B cell (primary cell): Measurements from ENCODE around the gene ZNF316. TPM values are rescaled to one million over a fixed set of nuclear protein-coding genes. Genes with fewer than 3 reads are reported as not detected.

Experiments
- ATAC-seq: fragments of 200-7000 bp; cut with Tn5 transposase; one replicate; pipeline ENCODE4 v1.10.0; 2021; ENCODE audit warnings: low read depth, mild to moderate bottlenecking, moderate number of reproducible peaks, moderate library complexity
- CTCF ChIA-PET: fragments of 350-600 bp; sonication (Branson Sonifier 250); formaldehyde crosslinking; loops from one replicate; lab custom pipeline; 2021; ENCODE audit warnings: antibody characterized with exemption, inconsistent platforms; lab: Charles Lee
- POLR2A ChIA-PET: fragments of 350-600 bp; sonication (Branson Sonifier 250); formaldehyde crosslinking; loops from one replicate; lab custom pipeline; 2021; ENCODE audit warnings: antibody characterized with exemption; lab: Charles Lee
- DNase-seq: peaks from one replicate; pipeline ENCODE4 v3.0.0; 2013
- H2AFZ ChIP-seq: 2 replicates; pipeline ENCODE4 v1.6.1; 2012; ENCODE audit warnings: mild to moderate bottlenecking, low read depth, low read length; ENCODE audit not compliant: insufficient read depth, poor library complexity, severe bottlenecking
- H3K27ac ChIP-seq, 2 donors: 1 replicate in 1 of 2; 2 replicates in 1 of 2; pipeline ENCODE4 v1.5.1; 2012 to 2013; ENCODE audit warnings: low read length in 2 of 2, mild to moderate bottlenecking in 2 of 2, moderate library complexity in 1 of 2
- H3K27me3 ChIP-seq, 4 experiments: fragments of 200-600 bp in 1 of 4; sonication (generic) in 1 of 4; replicated peaks in 1 of 4; 1 replicate in 2 of 4; 2 replicates in 2 of 4; pipeline versions ENCODE4 v1.6.1 to v1.7.0; 2013 to 2016; ENCODE audit warnings: low read length in 3 of 4, mild to moderate bottlenecking in 2 of 4, mixed read lengths in 1 of 4, moderate library complexity in 1 of 4; ENCODE audit not compliant: insufficient read depth in 4 of 4, control insufficient read depth in 3 of 4; ENCODE audit errors: control extremely low read depth in 1 of 4
- H3K36me3 ChIP-seq, 2 experiments: replicated peaks in 1 of 2; 1 replicate in 1 of 2; 2 replicates in 1 of 2; pipeline versions ENCODE4 v1.6.1 to v1.7.1; 2013; ENCODE audit warnings: low read length in 1 of 2; ENCODE audit not compliant: insufficient read depth in 2 of 2, control insufficient read depth in 1 of 2; ENCODE audit errors: control extremely low read depth in 1 of 2, extremely low read depth in 1 of 2
- H3K4me1 ChIP-seq, 2 donors: fragments of 200-600 bp in 1 of 2; sonication (generic) in 1 of 2; 1 replicate in 1 of 2; 2 replicates in 1 of 2; pipeline versions ENCODE4 v1.5.1 to v1.6.1; 2013 to 2017; ENCODE audit warnings: low read length in 2 of 2; ENCODE audit not compliant: control insufficient read depth in 2 of 2, insufficient read depth in 2 of 2
- H3K4me2 ChIP-seq: replicated peaks from 2 replicates; pipeline ENCODE3; 2012; ENCODE audit warnings: mild to moderate bottlenecking, low read depth, low read length; ENCODE audit not compliant: poor library complexity, severe bottlenecking
- H3K4me3 ChIP-seq, 5 experiments: fragments of 200-600 bp in 1 of 5; sonication (generic) in 1 of 5; 1 replicate in 3 of 5; 2 replicates in 2 of 5; pipeline versions ENCODE4 v1.5.1 to v1.7.0; 2011 to 2016; ENCODE audit warnings: low read length in 4 of 5, mild to moderate bottlenecking in 4 of 5, low read depth in 2 of 5, control low read depth in 1 of 5, moderate library complexity in 1 of 5; ENCODE audit not compliant: insufficient read depth in 1 of 5; ENCODE audit errors: control extremely low read depth in 1 of 5, extremely low read depth in 1 of 5
- H3K79me2 ChIP-seq: fragments of 200-600 bp; sonication (generic); one replicate; pipeline ENCODE4 v1.6.0; 2016; ENCODE audit warnings: low read length; ENCODE audit not compliant: control insufficient read depth, insufficient read depth
- H3K9ac ChIP-seq: fragments of 200-600 bp; sonication (generic); 2 replicates; pipeline ENCODE4 v1.6.1; 2017; ENCODE audit warnings: mild to moderate bottlenecking, low read length, moderate library complexity
- H3K9me3 ChIP-seq, 3 donors: one replicate each; pipeline versions ENCODE4 v1.6.1 to v1.7.1; 2013; ENCODE audit warnings: low read length in 2 of 3; ENCODE audit not compliant: control insufficient read depth in 2 of 3, insufficient read depth in 1 of 3; ENCODE audit errors: control extremely low read depth in 1 of 3
- H4K20me1 ChIP-seq: 2 replicates; pipeline ENCODE4 v1.6.0; 2012; ENCODE audit warnings: mild to moderate bottlenecking, low read length; ENCODE audit not compliant: insufficient read depth, control insufficient read depth, poor library complexity, severe bottlenecking
- H3K27ac Mint-ChIP-seq: one replicate; pipeline ENCODE4 v1.8.0; 2021; ENCODE audit warnings: mixed read lengths
- H3K27me3 Mint-ChIP-seq: one replicate; pipeline ENCODE4 v1.8.0; 2021; ENCODE audit warnings: mixed read lengths
- H3K4me1 Mint-ChIP-seq: one replicate; pipeline ENCODE4 v1.8.0; 2021; ENCODE audit warnings: mixed read lengths
- H3K4me3 Mint-ChIP-seq: one replicate; pipeline ENCODE4 v1.8.0; 2021; ENCODE audit warnings: mixed read lengths
- H3K9me3 Mint-ChIP-seq: one replicate; pipeline ENCODE4 v1.8.0; 2022; ENCODE audit warnings: mixed read lengths; ENCODE audit not compliant: insufficient read depth
- EZH2 ChIP-seq: IDR thresholded peaks from 2 replicates; pipeline ENCODE4 v1.6.1; 2012; ENCODE audit warnings: borderline replicate concordance, low read depth, mild to moderate bottlenecking, moderate library complexity, low read length; ENCODE audit not compliant: insufficient read depth, poor library complexity, severe bottlenecking
- WGBS: methylation state at CpG from one replicate; pipeline ENCODE4 v1.1.5; 2013; ENCODE audit warnings: missing lambda C conversion rate; ENCODE audit not compliant: insufficient coverage; 5-methylcytosine and 5-hydroxymethylcytosine counted together
- intact Hi-C: fragments of 100-400 bp; cut with micrococcal nuclease; formaldehyde crosslinking; loops from one replicate; pipeline ENCODE4 v1.10.0; 2022
- polyA plus RNA-seq: library from polyadenylated mRNA; depleted of rRNA; stranded (reverse); fragments of >200 nt; gene quantifications from 2 replicates; pipeline ENCODE4 v1.2.3, GENCODE V29; 2012
- total RNA-seq, 2 donors: library from RNA; stranded (reverse); fragments of 120-200 nt in 1 of 2; gene quantifications; 1 replicate in 1 of 2; 2 replicates in 1 of 2; pipeline versions ENCODE4 v1.2.3 to v1.2.4, GENCODE V29; 2013 to 2022
- TF ChIP-seq, protein P1 (sequence below): fragments of 200-600 bp; IDR thresholded peaks from one replicate; pipeline ENCODE4 v1.8.0; 2022; ENCODE audit warnings: antibody characterized with exemption, mild to moderate bottlenecking

The ZNF316 gene
- total and polyA plus RNA-seq, 2 donors (not counting 1 experiment from before 2014, with no cell fraction given): 43.6 to 72.6 TPM

DNA sequence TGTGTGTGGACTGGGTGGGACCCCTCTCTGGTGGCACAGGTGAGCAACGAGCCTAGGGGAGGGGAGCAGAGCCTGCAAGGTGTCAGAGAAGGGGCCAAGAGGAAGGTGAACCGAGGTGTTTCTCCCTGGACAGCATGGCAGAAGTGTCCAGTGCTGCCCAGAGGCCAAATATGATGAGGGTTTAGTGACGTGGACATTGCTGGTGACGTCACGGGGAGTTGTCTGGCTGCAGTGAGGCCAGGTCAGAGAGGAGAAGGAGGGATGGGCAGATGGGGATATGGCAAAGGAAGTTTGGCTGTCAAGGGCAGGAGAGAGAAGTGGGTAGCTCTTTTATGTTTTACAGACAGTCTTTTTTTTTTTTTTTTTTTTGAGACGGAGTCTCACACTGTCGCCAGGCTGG lies 24.3 kb upstream of the ZNF316 start:
- WGBS: 82% methylated on average over 5 of the region's 7 CpGs
- no peak for ATAC-seq
- Mint-ChIP-seq H3K9me3 (no peaks in the 10 kb centered on the region), H3K4me3 (peak overlapping the region; percentile 56), H3K4me1 (peaks cover 8% of the 10 kb centered on the region), H3K27me3 (peaks cover 4% of the 10 kb centered on the region), H3K27ac (no peak overlapping the region)
- Histone ChIP-seq H3K9ac (no peak overlapping the region), H3K4me3 (no peak overlapping the region), H3K4me1 (peaks cover 7 to 18% of the 10 kb centered on the region in 2 donors), H3K27ac (no peak overlapping the region), H3K9me3 (no peaks in the 10 kb centered on the region), H3K27me3 (peaks cover 0 to 9% (median 3%) of the 10 kb centered on the region in 4 experiments), H3K4me2 (no peak overlapping the region), H3K36me3 (peaks cover 0 to 7% of the 10 kb centered on the region in 2 experiments), H3K79me2 (no peaks in the 10 kb centered on the region), H4K20me1 (no peaks in the 10 kb centered on the region), H2AFZ (no peak overlapping the region)
- no peak for DNase-seq
- ChIA-PET POLR2A (no interaction called here), CTCF (interaction anchor here (1.2 kb wide), 1 partner anchor 22 kb away, joined by 4 read pairs; no protein-coding TSS in a partner anchor)
- intact Hi-C loops: no loop called here
- TF ChIP-seq, protein P1, sequence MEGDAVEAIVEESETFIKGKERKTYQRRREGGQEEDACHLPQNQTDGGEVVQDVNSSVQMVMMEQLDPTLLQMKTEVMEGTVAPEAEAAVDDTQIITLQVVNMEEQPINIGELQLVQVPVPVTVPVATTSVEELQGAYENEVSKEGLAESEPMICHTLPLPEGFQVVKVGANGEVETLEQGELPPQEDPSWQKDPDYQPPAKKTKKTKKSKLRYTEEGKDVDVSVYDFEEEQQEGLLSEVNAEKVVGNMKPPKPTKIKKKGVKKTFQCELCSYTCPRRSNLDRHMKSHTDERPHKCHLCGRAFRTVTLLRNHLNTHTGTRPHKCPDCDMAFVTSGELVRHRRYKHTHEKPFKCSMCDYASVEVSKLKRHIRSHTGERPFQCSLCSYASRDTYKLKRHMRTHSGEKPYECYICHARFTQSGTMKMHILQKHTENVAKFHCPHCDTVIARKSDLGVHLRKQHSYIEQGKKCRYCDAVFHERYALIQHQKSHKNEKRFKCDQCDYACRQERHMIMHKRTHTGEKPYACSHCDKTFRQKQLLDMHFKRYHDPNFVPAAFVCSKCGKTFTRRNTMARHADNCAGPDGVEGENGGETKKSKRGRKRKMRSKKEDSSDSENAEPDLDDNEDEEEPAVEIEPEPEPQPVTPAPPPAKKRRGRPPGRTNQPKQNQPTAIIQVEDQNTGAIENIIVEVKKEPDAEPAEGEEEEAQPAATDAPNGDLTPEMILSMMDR: no peak
- TF ChIP-seq EZH2: no peak

DNA sequence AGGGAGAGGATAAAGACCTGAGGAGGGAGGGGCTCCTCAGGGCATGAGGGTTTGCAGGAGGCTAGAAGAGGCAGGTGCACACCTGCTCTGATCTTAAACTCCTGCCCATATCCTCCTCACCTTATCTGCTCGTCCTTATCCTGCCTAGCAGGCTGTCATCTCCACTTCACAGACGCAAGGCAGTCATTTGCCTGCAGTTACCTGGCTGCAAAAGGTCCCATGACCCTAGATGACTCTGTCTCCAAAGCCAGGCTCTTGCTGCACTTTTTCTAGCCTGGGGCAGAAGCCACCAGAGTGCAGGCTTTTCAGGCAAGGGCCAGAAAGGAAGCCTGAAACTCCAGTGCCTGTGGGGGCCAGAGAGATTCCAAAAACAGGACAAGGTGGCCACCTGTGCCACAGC lies 23.4 kb upstream of the ZNF316 start:
- Histone ChIP-seq H3K4me3 (no peak overlapping the region), H3K79me2 (no peaks in the 10 kb centered on the region), H3K27me3 (peaks cover 0 to 9% (median 3%) of the 10 kb centered on the region in 4 experiments), H3K4me2 (no peak overlapping the region), H3K9ac (no peak overlapping the region), H2AFZ (no peak overlapping the region), H3K36me3 (no peaks in the 10 kb centered on the region), H3K9me3 (no peaks in the 10 kb centered on the region), H4K20me1 (no peaks in the 10 kb centered on the region), H3K4me1 (peaks cover 7 to 18% of the 10 kb centered on the region in 2 donors), H3K27ac (no peak overlapping the region)
- Mint-ChIP-seq H3K27ac (no peak overlapping the region), H3K27me3 (peaks cover 4% of the 10 kb centered on the region), H3K4me1 (peaks cover 8% of the 10 kb centered on the region), H3K9me3 (no peaks in the 10 kb centered on the region), H3K4me3 (peak overlapping the region; percentile 84)
- intact Hi-C loops: no loop called here
- no peak for TF ChIP-seq EZH2
- TF ChIP-seq, protein P1: no peak
- DNase-seq (no peak), ATAC-seq (no peak)
- POLR2A ChIA-PET: no interaction called here
- 58% methylated on average over 2 of the region's 2 CpGs for WGBS
- CTCF ChIA-PET: no interaction called here
